ENCODE results near the gene CYP4F12. TPM values are rescaled to one million over a fixed set of nuclear protein-coding genes. Genes with fewer than 3 reads are reported as not detected.

CYP4F12 gene
- total RNA-seq, 4 donors from 2014 or later, result 0.71 to 2.8 (median 1.3) TPM

GRCh38 chr19:15652559-15653278 is 20.2 kb upstream of the CYP4F12 start:
- DNase-seq, result no peak
- no peak for ATAC-seq

GRCh38 chr19:15656467-15656866 is 16.4 kb upstream of the CYP4F12 start:
- TF ChIP-seq POLR2A (IDR thresholded peaks at IDR 0.05), result no peak
- TF ChIP-seq CTCF (IDR thresholded peaks at IDR 0.05 in 4 of 5, conservative IDR thresholded peaks at IDR 0.05 in 1 of 5), result no peak
- no peaks in the 10 kb centered on the region for H3K4me1 ChIP-seq
- H3K27me3 ChIP-seq, result no peaks in the 10 kb centered on the region
- ATAC-seq (no peak), DNase-seq (no peak)
- H3K9me3 ChIP-seq, result no peaks in the 10 kb centered on the region
- intact Hi-C loops (cut with DNase I; ENCODE audit: low total_unique reads), result no loop called here
- H3K27ac ChIP-seq, result no peak overlapping the region
- no peak overlapping the region for H3K4me3 ChIP-seq
- no peaks in the 10 kb centered on the region for H3K36me3 ChIP-seq
- in situ Hi-C loops (cut with MboI; ENCODE audit: low sequenced_read_pairs in 4 of 4), result no loop called here

More at GRCh38 chr19:15652559-15653278, 20.2 kb upstream of the CYP4F12 start:
- H3K4me1 ChIP-seq, result no peaks in the 10 kb centered on the region
- no peaks in the 10 kb centered on the region for H3K36me3 ChIP-seq
- H3K27me3 ChIP-seq, result no peaks in the 10 kb centered on the region
- no peak overlapping the region for H3K27ac ChIP-seq
- in situ Hi-C loops (cut with MboI; ENCODE audit: low sequenced_read_pairs in 4 of 4), result no loop called here
- no peak overlapping the region for H3K4me3 ChIP-seq
- TF ChIP-seq CTCF (IDR thresholded peaks at IDR 0.05 in 4 of 5, conservative IDR thresholded peaks at IDR 0.05 in 1 of 5), result no peak
- H3K9me3 ChIP-seq, result no peaks in the 10 kb centered on the region
- intact Hi-C loops (cut with DNase I; ENCODE audit: low total_unique reads), result no loop called here

- Histone ChIP-seq H3K9me3 (no peaks in the 10 kb centered on the region), H3K36me3 (no peaks in the 10 kb centered on the region), H3K27ac (no peak overlapping the region), H3K27me3 (no peaks in the 10 kb centered on the region), H3K4me1 (no peaks in the 10 kb centered on the region), H3K4me3 (no peak overlapping the region)
- TF ChIP-seq CTCF (IDR thresholded peaks at IDR 0.05 in 4 of 5, conservative IDR thresholded peaks at IDR 0.05 in 1 of 5) (no peak), POLR2A (IDR thresholded peaks at IDR 0.05) (no peak)
- intact Hi-C loops (cut with DNase I; ENCODE audit: low total_unique reads) (no loop called here), in situ Hi-C loops (cut with MboI; ENCODE audit: low sequenced_read_pairs in 4 of 4) (no loop called here)
- no peak for DNase-seq
- no peak for ATAC-seq
Observed at GRCh38 chr19:15663247-15663646, 9.6 kb upstream of the CYP4F12 start.

GRCh38 chr19:15666186-15666585 is 6.7 kb upstream of the CYP4F12 start:
- ATAC-seq (no peak), DNase-seq (no peak)
- Histone ChIP-seq H3K9me3 (no peaks in the 10 kb centered on the region), H3K27me3 (no peaks in the 10 kb centered on the region), H3K36me3 (no peaks in the 10 kb centered on the region), H3K4me1 (no peaks in the 10 kb centered on the region), H3K4me3 (no peak overlapping the region), H3K27ac (no peak overlapping the region)
- intact Hi-C loops (cut with DNase I; ENCODE audit: low total_unique reads), result no loop called here
- in situ Hi-C loops (cut with MboI; ENCODE audit: low sequenced_read_pairs in 4 of 4), result no loop called here
- TF ChIP-seq POLR2A (IDR thresholded peaks at IDR 0.05), result no peak
- no peak for TF ChIP-seq CTCF (IDR thresholded peaks at IDR 0.05 in 4 of 5, conservative IDR thresholded peaks at IDR 0.05 in 1 of 5)

GRCh38 chr19:15666883-15667282 is 6.0 kb upstream of the CYP4F12 start:
- peak in 1 of 2 donors; percentile 5 for DNase-seq
- in situ Hi-C loops (cut with MboI; ENCODE audit: low sequenced_read_pairs in 4 of 4), result no loop called here
- no peaks in the 10 kb centered on the region for H3K27me3 ChIP-seq

More at GRCh38 chr19:15666883-15667282, 6.0 kb upstream of the CYP4F12 start:
- Histone ChIP-seq H3K36me3 (no peaks in the 10 kb centered on the region), H3K4me3 (no peak overlapping the region), H3K4me1 (no peaks in the 10 kb centered on the region), H3K27ac (no peak overlapping the region), H3K9me3 (no peaks in the 10 kb centered on the region)
- TF ChIP-seq CTCF (IDR thresholded peaks at IDR 0.05 in 4 of 5, conservative IDR thresholded peaks at IDR 0.05 in 1 of 5), result no peak
- TF ChIP-seq POLR2A (IDR thresholded peaks at IDR 0.05), result no peak
- intact Hi-C loops (cut with DNase I; ENCODE audit: low total_unique reads), result no loop called here
- no peak for ATAC-seq

Measured in gastrocnemius medialis (tissue), 4 donors.